ENCODE measurements around the gene RBM17. TPM values are rescaled to one million over a fixed set of nuclear protein-coding genes. Genes with fewer than 3 reads are reported as not detected.
"Not testable (repeated sequence)": the region's sequence is repeated elsewhere in the genome, so short reads cannot be mapped to it uniquely, and the experiment has no call there.

Gene RBM17
- total RNA-seq, 1 donor from 2014 or later = 69.5 TPM

GRCh38 chr10:6135589-6136168, 46.8 kb downstream of the RBM17 start:
- DNase-seq (ENCODE audit: low read depth, low spot score) = no peak

- no peak for DNase-seq (ENCODE audit: low read depth, low spot score)
Measured at GRCh38 chr10:6136215-6137201, 47.7 kb downstream of the RBM17 start.

- no peak for DNase-seq (ENCODE audit: low read depth, low spot score)
Measured at GRCh38 chr10:6138456-6138855, 49.6 kb downstream of the RBM17 start.

GRCh38 chr10:6139470-6139869, 50.6 kb downstream of the RBM17 start:
- DNase-seq (ENCODE audit: low read depth, low spot score) = no peak

GRCh38 chr10:6140141-6140841, 51.5 kb downstream of the RBM17 start:
- DNase-seq (ENCODE audit: low read depth, low spot score) = no peak

- DNase-seq (ENCODE audit: low read depth, low spot score) = no peak
Measured at GRCh38 chr10:6140965-6141295, 52.1 kb downstream of the RBM17 start.

- no peak for DNase-seq (ENCODE audit: low read depth, low spot score)
Measured at GRCh38 chr10:6141296-6142151, 52.7 kb downstream of the RBM17 start.

- DNase-seq (ENCODE audit: low read depth, low spot score) = not testable (repeated sequence)
Measured at GRCh38 chr10:6142186-6142585, 53.4 kb downstream of the RBM17 start.

GRCh38 chr10:6142644-6143043, 53.8 kb downstream of the RBM17 start:
- DNase-seq (ENCODE audit: low read depth, low spot score) = no peak

- no peak for DNase-seq (ENCODE audit: low read depth, low spot score)
Measured at GRCh38 chr10:6143181-6143580, 54.3 kb downstream of the RBM17 start.

GRCh38 chr10:6144406-6145165, 55.8 kb downstream of the RBM17 start:
- DNase-seq (ENCODE audit: low read depth, low spot score) = no peak

GRCh38 chr10:6145166-6145987, 56.5 kb downstream of the RBM17 start:
- no peak for DNase-seq (ENCODE audit: low read depth, low spot score)

GRCh38 chr10:6146013-6146785, 57.4 kb downstream of the RBM17 start:
- no peak for DNase-seq (ENCODE audit: low read depth, low spot score)

GRCh38 chr10:6146921-6147320, 58.1 kb downstream of the RBM17 start:
- no peak for DNase-seq (ENCODE audit: low read depth, low spot score)

GRCh38 chr10:6148251-6148701, 59.4 kb downstream of the RBM17 start:
- no peak for DNase-seq (ENCODE audit: low read depth, low spot score)

- DNase-seq (ENCODE audit: low read depth, low spot score) = no peak
Measured at GRCh38 chr10:6148908-6149307, 60.1 kb downstream of the RBM17 start.

- peak; percentile 54 for DNase-seq (ENCODE audit: low read depth, low spot score)
Measured at GRCh38 chr10:6151087-6151977, 62.5 kb downstream of the RBM17 start.

- no peak for DNase-seq (ENCODE audit: low read depth, low spot score)
Measured at GRCh38 chr10:6153845-6154244, 65.0 kb downstream of the RBM17 start.
